ENCODE measurements around the gene DEGS2. TPM values are rescaled to one million over a fixed set of nuclear protein-coding genes. Genes with fewer than 3 reads are reported as not detected.

Gene DEGS2
- total RNA-seq, 1 experiment from 2014 or later: 1.8 TPM

DNA sequence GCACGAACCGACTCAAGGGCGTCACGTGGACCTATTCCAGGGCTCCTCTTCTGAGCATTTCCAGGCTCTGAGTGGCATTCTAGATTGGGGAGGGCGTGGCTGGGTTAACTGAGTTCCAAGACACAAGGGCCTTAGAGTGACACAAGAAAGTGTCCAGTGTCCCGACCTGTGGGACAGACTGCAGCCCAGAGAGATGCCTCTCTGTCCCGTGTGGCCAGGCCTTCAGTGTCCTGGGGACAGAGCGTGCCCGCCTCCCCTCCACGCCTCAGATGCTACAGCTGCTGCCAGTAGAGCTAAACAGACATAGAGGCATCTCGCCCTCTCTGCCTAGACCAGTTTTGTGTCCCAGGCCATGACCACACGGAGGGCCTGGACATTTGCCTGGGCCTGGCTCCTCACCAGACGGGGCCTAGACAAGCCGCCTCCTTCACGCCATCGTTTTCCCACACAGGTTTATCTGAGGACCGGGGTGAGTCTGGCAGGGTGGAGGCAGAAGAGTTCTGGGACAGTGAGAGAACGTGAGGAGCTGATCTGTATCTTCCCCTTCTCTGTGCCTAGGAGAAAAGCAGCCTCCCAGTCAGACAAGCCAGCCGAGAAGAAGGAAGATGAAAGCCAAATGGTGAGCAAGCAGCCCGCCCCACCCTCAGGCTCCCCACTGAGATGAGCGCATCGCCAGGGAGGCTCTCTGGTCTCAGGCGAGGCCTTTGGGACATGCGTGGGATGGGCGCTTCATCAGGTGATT is 27.1 kb downstream of the DEGS2 start:
- CTCF ChIA-PET: no interaction called here
- BruUV-seq (replicated peaks): no TSS peak
- Histone ChIP-seq H3K9me2 (ENCODE audit: insufficient read depth) (no peaks in the 10 kb centered on the region), H3K9ac (ENCODE audit: low read length) (no peak overlapping the region), H3K36me3 (ENCODE audit: control insufficient read depth in 1 of 2, insufficient read depth in 2 of 2, low read length in 2 of 2) (no peaks in the 10 kb centered on the region), H3K4me1 (ENCODE audit: control insufficient read depth in 1 of 2, insufficient read depth in 2 of 2, low read length in 2 of 2) (peaks cover 0 to 12% of the 10 kb centered on the region in 2 experiments; a peak in 2 of 4 replicates), H3K4me2 (ENCODE audit: low read length) (peak overlapping the region; percentile 19; the same call in 1 of the 2 replicates), H3K79me2 (ENCODE audit: insufficient read depth, low read length) (no peaks in the 10 kb centered on the region), H3K27me3 (ENCODE audit: insufficient read depth, low read length) (no peaks in the 10 kb centered on the region), H3K27ac (ENCODE audit: low read depth, low read length) (no peak overlapping the region), H4K20me1 (ENCODE audit: insufficient read depth) (no peaks in the 10 kb centered on the region), H3K4me3 (replicated peaks in 1 of 2; ENCODE audit: low read depth in 1 of 2, low read length in 2 of 2) (no peak overlapping the region), H3K9me3 (ENCODE audit: control insufficient read depth in 1 of 2, insufficient read depth in 1 of 2, low read depth in 1 of 2, low read length in 2 of 2) (no peaks in the 10 kb centered on the region), H2AFZ (ENCODE audit: low read depth, low read length, poor library complexity, severe bottlenecking) (no peak overlapping the region)
- ATAC-seq (peak; percentile 44), DNase-seq (ENCODE audit: low read depth, low spot score) (no peak)
- intact Hi-C loops (cut with micrococcal nuclease): no loop called here
- POLR2A ChIA-PET: no interaction called here
- RAD21 ChIA-PET (ENCODE audit: low non-redundant PET in 1 of 2, low total read pairs in 2 of 2, uncharacterized antibody in 2 of 2, unreplicated experiment in 2 of 2): no interaction called here
- no peak for TF ChIP-seq EGR1 (IDR thresholded peaks at IDR 0.05; ENCODE audit: low read depth)

DNA sequence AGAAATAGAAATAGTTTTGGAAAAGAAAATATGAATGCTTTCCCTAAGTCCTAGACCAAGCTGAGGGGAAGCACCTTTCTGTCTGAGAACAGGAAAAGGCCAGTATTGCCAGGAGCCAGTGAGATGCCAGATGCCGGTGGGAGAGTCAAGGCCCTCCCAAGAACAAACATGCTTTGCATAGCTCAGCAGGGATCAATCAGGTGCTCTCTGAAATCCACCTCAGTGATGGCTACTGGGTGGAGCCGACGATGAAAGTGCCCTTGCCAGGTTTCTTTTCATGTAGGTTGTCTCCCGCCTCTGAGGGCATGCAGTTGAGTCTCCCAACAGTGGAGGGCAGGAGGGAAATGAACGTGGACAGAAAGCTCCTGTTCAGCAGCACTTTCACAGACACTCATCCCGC is 28.3 kb downstream of the DEGS2 start:
- Histone ChIP-seq H3K9me3 (ENCODE audit: control insufficient read depth in 1 of 2, insufficient read depth in 1 of 2, low read depth in 1 of 2, low read length in 2 of 2) (no peaks in the 10 kb centered on the region), H3K4me2 (ENCODE audit: low read length) (no peak overlapping the region), H3K4me3 (replicated peaks in 1 of 2; ENCODE audit: low read depth in 1 of 2, low read length in 2 of 2) (no peak overlapping the region), H3K9me2 (ENCODE audit: insufficient read depth) (no peaks in the 10 kb centered on the region), H3K27me3 (ENCODE audit: insufficient read depth, low read length) (no peaks in the 10 kb centered on the region), H4K20me1 (ENCODE audit: insufficient read depth) (no peaks in the 10 kb centered on the region), H3K36me3 (ENCODE audit: control insufficient read depth in 1 of 2, insufficient read depth in 2 of 2, low read length in 2 of 2) (no peaks in the 10 kb centered on the region), H3K27ac (ENCODE audit: low read depth, low read length) (no peak overlapping the region), H3K79me2 (ENCODE audit: insufficient read depth, low read length) (no peaks in the 10 kb centered on the region), H2AFZ (ENCODE audit: low read depth, low read length, poor library complexity, severe bottlenecking) (no peak overlapping the region), H3K9ac (ENCODE audit: low read length) (no peak overlapping the region), H3K4me1 (ENCODE audit: control insufficient read depth in 1 of 2, insufficient read depth in 2 of 2, low read length in 2 of 2) (peaks cover 0 to 12% of the 10 kb centered on the region in 2 experiments; a peak in 2 of 4 replicates)
- no TSS peak for BruUV-seq (replicated peaks)
- CTCF ChIA-PET: interaction anchor here (1.2 kb wide), 1 partner anchor 62 kb away, joined by 3 read pairs; no protein-coding TSS in a partner anchor
- intact Hi-C loops (cut with micrococcal nuclease): no loop called here
- POLR2A ChIA-PET: interaction anchor here (1.0 kb wide), 1 partner anchor 11 kb away, joined by 3 read pairs; no protein-coding TSS in a partner anchor
- ATAC-seq: no peak
- RAD21 ChIA-PET (ENCODE audit: low non-redundant PET in 1 of 2, low total read pairs in 2 of 2, uncharacterized antibody in 2 of 2, unreplicated experiment in 2 of 2): no interaction called here
- TF ChIP-seq SP1 (IDR thresholded peaks at IDR 0.05; ENCODE audit: low read depth) (no peak), EZH2phosphoT487 (IDR thresholded peaks at IDR 0.05; ENCODE audit: borderline replicate concordance) (no peak), JUND (IDR thresholded peaks at IDR 0.05) (no peak), ZBTB33 (IDR thresholded peaks at IDR 0.05; ENCODE audit: extremely low read depth, insufficient replicate concordance, low read length) (no peak), ZFX (IDR thresholded peaks at IDR 0.05) (no peak), EZH2 (IDR thresholded peaks at IDR 0.05) (no peak), ELF1 (IDR thresholded peaks at IDR 0.05; ENCODE audit: borderline replicate concordance, low read depth) (no peak)
- TF ChIP-seq, protein P1, sequence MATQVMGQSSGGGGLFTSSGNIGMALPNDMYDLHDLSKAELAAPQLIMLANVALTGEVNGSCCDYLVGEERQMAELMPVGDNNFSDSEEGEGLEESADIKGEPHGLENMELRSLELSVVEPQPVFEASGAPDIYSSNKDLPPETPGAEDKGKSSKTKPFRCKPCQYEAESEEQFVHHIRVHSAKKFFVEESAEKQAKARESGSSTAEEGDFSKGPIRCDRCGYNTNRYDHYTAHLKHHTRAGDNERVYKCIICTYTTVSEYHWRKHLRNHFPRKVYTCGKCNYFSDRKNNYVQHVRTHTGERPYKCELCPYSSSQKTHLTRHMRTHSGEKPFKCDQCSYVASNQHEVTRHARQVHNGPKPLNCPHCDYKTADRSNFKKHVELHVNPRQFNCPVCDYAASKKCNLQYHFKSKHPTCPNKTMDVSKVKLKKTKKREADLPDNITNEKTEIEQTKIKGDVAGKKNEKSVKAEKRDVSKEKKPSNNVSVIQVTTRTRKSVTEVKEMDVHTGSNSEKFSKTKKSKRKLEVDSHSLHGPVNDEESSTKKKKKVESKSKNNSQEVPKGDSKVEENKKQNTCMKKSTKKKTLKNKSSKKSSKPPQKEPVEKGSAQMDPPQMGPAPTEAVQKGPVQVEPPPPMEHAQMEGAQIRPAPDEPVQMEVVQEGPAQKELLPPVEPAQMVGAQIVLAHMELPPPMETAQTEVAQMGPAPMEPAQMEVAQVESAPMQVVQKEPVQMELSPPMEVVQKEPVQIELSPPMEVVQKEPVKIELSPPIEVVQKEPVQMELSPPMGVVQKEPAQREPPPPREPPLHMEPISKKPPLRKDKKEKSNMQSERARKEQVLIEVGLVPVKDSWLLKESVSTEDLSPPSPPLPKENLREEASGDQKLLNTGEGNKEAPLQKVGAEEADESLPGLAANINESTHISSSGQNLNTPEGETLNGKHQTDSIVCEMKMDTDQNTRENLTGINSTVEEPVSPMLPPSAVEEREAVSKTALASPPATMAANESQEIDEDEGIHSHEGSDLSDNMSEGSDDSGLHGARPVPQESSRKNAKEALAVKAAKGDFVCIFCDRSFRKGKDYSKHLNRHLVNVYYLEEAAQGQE (IDR thresholded peaks at IDR 0.05; ENCODE audit: low read depth): no peak
- DNase-seq (ENCODE audit: low read depth, low spot score): no peak
